ENCODE results near the gene TUBGCP2. TPM values are rescaled to one million over a fixed set of nuclear protein-coding genes. Genes with fewer than 3 reads are reported as not detected.

Gene TUBGCP2
- total RNA-seq, 1 donor = 60.8 TPM

GRCh38 chr10:133231946-133232574 is 76.6 kb downstream of the TUBGCP2 start:
- no peak for TF ChIP-seq CTCF (IDR thresholded peaks at IDR 0.05; ENCODE audit: extremely low read depth, low read depth, low read length)
- peaks cover 57% of the 10 kb centered on the region for H3K27me3 ChIP-seq (ENCODE audit: insufficient read depth, low read length)

GRCh38 chr10:133231244-133231945 is 77.3 kb downstream of the TUBGCP2 start:
- H4K20me1 ChIP-seq (ENCODE audit: insufficient read depth, low read length) = no peaks in the 10 kb centered on the region
- no peak overlapping the region for H3K4me3 ChIP-seq (ENCODE audit: insufficient read depth, low read length)
- H3K27ac ChIP-seq (ENCODE audit: low read depth, low read length) = no peak overlapping the region
- no peak overlapping the region for H3K4me2 ChIP-seq (ENCODE audit: insufficient read depth, low read length)
- TF ChIP-seq CTCF (IDR thresholded peaks at IDR 0.05; ENCODE audit: extremely low read depth, low read depth, low read length) = no peak
- no peak for DNase-seq (ENCODE audit: insufficient read length, low spot score, missing footprints)
- H3K79me2 ChIP-seq (ENCODE audit: insufficient read depth, low read length) = no peaks in the 10 kb centered on the region
- peaks cover 54% of the 10 kb centered on the region for H3K27me3 ChIP-seq (ENCODE audit: insufficient read depth, low read length)
- no peak overlapping the region for H2AFZ ChIP-seq (ENCODE audit: low read length)
- H3K36me3 ChIP-seq (ENCODE audit: insufficient read depth, low read length) = no peaks in the 10 kb centered on the region
- H3K9me3 ChIP-seq (ENCODE audit: low read depth, low read length) = no peaks in the 10 kb centered on the region
- no peaks in the 10 kb centered on the region for H3K4me1 ChIP-seq (ENCODE audit: insufficient read depth, low read length)

More at GRCh38 chr10:133231946-133232574, 76.6 kb downstream of the TUBGCP2 start:
- DNase-seq (ENCODE audit: insufficient read length, low spot score, missing footprints) = peak; percentile 90
- Histone ChIP-seq H3K4me3 (ENCODE audit: insufficient read depth, low read length) (no peak overlapping the region), H3K79me2 (ENCODE audit: insufficient read depth, low read length) (no peaks in the 10 kb centered on the region), H3K27ac (ENCODE audit: low read depth, low read length) (no peak overlapping the region), H3K4me2 (ENCODE audit: insufficient read depth, low read length) (no peak overlapping the region), H3K4me1 (ENCODE audit: insufficient read depth, low read length) (no peaks in the 10 kb centered on the region), H2AFZ (ENCODE audit: low read length) (no peak overlapping the region), H3K9me3 (ENCODE audit: low read depth, low read length) (no peaks in the 10 kb centered on the region), H4K20me1 (ENCODE audit: insufficient read depth, low read length) (no peaks in the 10 kb centered on the region), H3K36me3 (ENCODE audit: insufficient read depth, low read length) (no peaks in the 10 kb centered on the region)

DNA sequence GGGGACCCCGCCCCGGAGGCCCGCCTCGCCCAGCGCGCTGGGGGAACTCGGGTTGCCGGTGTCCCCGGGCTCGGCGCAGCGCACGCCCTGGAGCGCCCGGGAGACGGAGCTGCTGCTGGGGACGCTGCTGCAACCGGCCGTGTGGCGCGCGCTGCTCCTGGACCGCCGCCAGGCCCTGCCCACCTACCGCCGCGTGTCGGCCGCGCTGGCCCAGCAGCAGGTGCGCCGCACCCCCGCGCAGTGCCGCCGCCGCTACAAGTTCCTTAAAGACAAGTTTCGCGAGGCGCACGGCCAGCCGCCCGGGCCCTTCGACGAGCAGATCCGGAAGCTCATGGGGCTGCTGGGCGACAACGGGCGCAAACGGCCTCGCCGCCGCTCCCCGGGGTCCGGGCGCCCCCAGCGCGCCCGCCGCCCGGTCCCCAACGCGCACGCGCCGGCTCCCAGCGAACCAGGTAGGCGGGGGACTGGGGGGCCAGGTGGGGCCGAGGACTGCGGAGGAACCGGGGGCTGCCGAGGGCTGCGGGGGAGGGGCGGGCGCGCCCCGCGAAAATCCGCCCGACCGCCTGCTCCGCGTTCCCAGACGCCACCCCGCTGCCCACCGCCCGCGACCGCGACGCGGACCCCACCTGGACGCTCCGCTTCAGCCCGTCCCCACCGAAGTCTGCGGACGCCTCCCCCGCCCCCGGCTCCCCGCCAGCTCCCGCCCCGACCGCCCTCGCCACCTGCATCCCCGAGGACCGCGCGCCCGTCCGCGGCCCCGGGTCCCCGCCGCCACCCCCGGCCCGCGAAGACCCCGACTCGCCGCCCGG is 78.1 kb downstream of the TUBGCP2 start:
- Histone ChIP-seq H3K36me3 (ENCODE audit: insufficient read depth, low read length) (no peaks in the 10 kb centered on the region), H2AFZ (ENCODE audit: low read length) (no peak overlapping the region), H3K79me2 (ENCODE audit: insufficient read depth, low read length) (no peaks in the 10 kb centered on the region), H3K4me2 (ENCODE audit: insufficient read depth, low read length) (no peak overlapping the region), H4K20me1 (ENCODE audit: insufficient read depth, low read length) (no peaks in the 10 kb centered on the region), H3K4me1 (ENCODE audit: insufficient read depth, low read length) (no peaks in the 10 kb centered on the region), H3K27ac (ENCODE audit: low read depth, low read length) (no peak overlapping the region), H3K27me3 (ENCODE audit: insufficient read depth, low read length) (peaks cover 47% of the 10 kb centered on the region), H3K4me3 (ENCODE audit: insufficient read depth, low read length) (no peak overlapping the region), H3K9me3 (ENCODE audit: low read depth, low read length) (no peaks in the 10 kb centered on the region)
- no peak for DNase-seq (ENCODE audit: insufficient read length, low spot score, missing footprints)
- no peak for TF ChIP-seq CTCF (IDR thresholded peaks at IDR 0.05; ENCODE audit: extremely low read depth, low read depth, low read length)

DNA sequence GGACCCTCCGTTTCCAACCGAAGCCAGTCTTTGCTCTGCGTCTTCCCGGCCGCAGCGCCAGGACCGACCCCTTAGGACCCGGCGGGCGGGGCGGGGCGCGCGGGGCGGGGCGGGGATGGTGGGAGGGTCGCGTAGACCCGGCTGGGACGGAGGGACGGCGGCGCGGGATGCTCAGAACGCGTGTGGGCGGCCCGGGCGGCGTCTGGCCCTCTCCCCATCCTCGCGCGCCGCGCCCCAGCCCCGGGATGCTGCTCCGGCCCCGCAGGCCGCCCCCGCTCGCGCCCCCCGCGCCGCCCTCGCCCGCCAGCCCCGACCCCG is 78.7 kb downstream of the TUBGCP2 start, which contains the start of gene UTF1:
UTF1 (plus strand) TSS at position 174 of the 318 bp plus-strand sequence; CDS start at position 246, 72 bp downstream.
- DNase-seq (ENCODE audit: insufficient read length, low spot score, missing footprints) = no peak
- TF ChIP-seq CTCF (IDR thresholded peaks at IDR 0.05; ENCODE audit: extremely low read depth, low read depth, low read length) = no peak
- H3K4me1 ChIP-seq (ENCODE audit: insufficient read depth, low read length) = no peaks in the 10 kb centered on the region
- H4K20me1 ChIP-seq (ENCODE audit: insufficient read depth, low read length) = no peaks in the 10 kb centered on the region
- no peak within 1 kb of the TSS for H2AFZ ChIP-seq (ENCODE audit: low read length)
- no peak within 1 kb of the TSS for H3K4me2 ChIP-seq (ENCODE audit: insufficient read depth, low read length)
- H3K27ac ChIP-seq (ENCODE audit: low read depth, low read length) = no peak within 1 kb of the TSS
- no peaks in the 10 kb centered on the region for H3K79me2 ChIP-seq (ENCODE audit: insufficient read depth, low read length)
- no peaks in the 10 kb centered on the region for H3K9me3 ChIP-seq (ENCODE audit: low read depth, low read length)
- peaks cover 41% of the 10 kb centered on the region for H3K27me3 ChIP-seq (ENCODE audit: insufficient read depth, low read length)
- H3K4me3 ChIP-seq (ENCODE audit: insufficient read depth, low read length) = no peak within 1 kb of the TSS
- H3K36me3 ChIP-seq (ENCODE audit: insufficient read depth, low read length) = no peaks in the 10 kb centered on the region
